GM10248 (cell line): ENCODE results near the gene SCN5A.

Experiments used
- CTCF ChIA-PET: fragments of 300-600 bp; sonication (Branson Sonifier 250); formaldehyde crosslinking; extraction: SDS; loops from one replicate; lab custom pipeline; 2021; ENCODE audit warnings: antibody characterized with exemption; lab: Yijun Ruan, JAX
- POLR2A ChIA-PET: fragments of 350-650 bp; sonication (Branson Sonifier 250); formaldehyde crosslinking; extraction: SDS; loops from one replicate; lab custom pipeline; 2020; ENCODE audit warnings: antibody characterized with exemption; lab: Yijun Ruan, JAX
- DNase-seq: peaks from one replicate; pipeline ENCODE4 v3.0.0; 2012; ENCODE audit errors: extremely low spot score
- CTCF ChIP-seq: IDR thresholded peaks from 2 replicates; pipeline ENCODE4 v1.5.1; 2012; ENCODE audit warnings: mild to moderate bottlenecking, low read depth; ENCODE audit errors: extremely low read depth, missing control alignments, control extremely low read depth

SCN5A gene

DNA sequence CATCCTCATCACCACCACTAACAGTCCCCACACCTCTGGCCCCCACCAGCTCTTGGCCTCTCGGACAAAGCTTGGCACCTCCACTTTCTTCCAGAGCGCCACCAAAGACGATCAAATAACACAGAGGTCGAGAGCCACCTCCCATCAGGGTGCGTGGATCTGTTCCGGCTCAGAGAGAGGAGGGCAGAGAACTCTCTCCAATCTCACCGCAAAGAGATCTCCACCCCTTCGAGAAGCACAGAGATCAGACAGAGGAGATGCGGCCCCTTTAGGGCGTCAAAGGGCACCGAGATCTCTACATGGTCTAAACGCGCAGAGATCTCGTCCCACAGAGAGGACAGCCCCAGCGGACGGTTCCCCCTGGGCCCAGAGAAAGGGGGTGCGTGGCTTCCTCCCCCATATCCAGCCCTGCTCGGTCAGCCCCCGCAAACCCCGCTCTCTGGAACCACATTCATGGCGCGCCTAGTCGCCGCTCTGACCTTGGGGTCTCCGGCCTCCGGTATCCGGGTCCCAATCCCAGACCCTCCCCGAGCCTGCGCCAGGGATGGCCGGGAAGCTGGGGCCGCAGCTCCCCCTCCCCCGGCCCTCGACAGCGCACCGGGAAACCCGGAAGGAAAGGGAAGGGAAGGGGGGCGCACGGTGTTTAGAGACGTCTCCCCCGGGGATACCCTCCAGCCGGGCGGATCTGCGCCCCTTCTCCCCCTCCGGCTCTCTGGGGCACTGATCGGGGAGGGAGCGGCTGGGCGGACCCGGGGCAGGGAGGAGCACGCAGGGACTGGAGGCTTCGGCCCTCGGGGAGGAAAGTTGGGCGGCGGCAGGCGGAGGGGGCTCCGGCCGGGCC, 608 bp downstream of the SCN5A start:
- DNase-seq = peak; percentile 17
- TF ChIP-seq CTCF = no peak
- ChIA-PET CTCF (interaction anchor here (2.7 kb wide), 3 partner anchors 17 to 351 kb away, joined by 9 to 22 read pairs (median 13); no protein-coding TSS in a partner anchor), POLR2A (no interaction called here)

DNA sequence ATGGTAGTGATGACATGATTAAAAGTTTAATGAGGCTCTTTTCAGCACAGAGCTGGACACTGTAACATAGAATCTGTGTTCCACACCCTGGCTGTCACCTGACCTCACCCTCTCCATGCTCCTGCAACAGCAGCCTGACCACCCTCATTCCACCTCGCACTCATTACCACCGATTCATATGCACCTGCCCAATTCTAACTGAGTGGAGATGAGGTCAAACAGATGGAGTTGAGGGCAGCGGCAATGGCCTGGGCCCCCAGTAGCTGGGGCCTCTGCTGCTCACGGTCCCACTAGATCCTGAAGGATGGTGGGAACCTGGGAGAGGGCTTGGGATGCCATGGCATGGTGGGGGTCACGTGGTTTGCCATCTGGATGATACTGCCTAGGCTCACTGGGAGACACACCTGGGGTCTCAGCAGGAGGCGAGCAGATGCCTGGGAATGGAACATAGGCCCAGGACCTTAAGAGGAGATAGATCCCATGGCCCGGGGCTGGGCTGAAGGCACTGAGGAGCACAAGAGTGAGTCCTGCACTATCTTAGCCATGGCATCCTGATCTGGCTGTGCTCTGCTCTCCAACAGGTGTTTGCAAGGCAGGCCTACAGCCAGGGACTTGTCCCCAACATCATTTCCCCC, 1.3 kb downstream of the SCN5A start:
- POLR2A ChIA-PET = no interaction called here
- TF ChIP-seq CTCF = no peak
- CTCF ChIA-PET = interaction anchor here (0.7 to 2.7 kb wide), 6 partner anchors 13 to 382 kb away, joined by 3 to 22 read pairs (median 10); no protein-coding TSS in a partner anchor
- DNase-seq = no peak

DNA sequence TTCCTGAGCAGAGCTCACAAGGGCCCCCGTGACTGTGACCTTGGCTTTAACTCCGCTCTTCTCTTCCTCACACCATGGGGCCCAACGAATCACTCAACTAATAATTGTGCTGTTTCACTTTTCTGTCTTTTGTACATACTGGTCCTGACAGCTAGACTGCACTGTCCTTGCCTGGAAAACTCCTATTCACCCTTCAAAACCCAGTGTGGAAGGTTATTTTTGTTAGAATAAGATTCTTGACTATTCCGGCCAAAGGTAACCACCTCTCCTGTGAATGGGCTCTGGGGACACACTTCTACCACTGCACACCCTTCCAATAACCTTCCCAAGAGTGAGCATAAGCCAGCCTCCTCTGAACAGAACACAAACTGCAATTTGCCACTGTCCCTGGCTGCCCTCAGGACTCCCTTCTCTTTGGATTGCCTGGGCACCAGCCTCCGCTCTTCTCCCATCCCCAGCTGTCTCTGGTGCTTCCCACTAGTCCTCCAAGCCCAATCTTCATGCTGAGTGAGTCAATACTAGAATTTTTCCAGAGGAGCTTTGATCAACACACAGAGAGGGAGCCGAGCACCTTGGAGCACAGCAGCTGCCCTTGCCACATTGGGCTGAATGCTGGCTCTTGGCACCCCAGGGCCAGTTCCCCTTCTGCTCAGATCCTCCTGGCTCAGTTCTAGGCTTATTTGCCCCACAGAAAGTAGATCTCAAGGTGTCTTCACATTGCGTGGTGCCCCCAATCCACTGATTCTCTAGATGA, 2.1 kb downstream of the SCN5A start:
- ChIA-PET POLR2A (no interaction called here), CTCF (interaction anchor here (0.7 to 2.7 kb wide), 19 partner anchors 9 to 640 kb away, joined by 3 to 22 read pairs (median 4); no protein-coding TSS in a partner anchor)
- DNase-seq = no peak
- TF ChIP-seq CTCF = no peak

DNA sequence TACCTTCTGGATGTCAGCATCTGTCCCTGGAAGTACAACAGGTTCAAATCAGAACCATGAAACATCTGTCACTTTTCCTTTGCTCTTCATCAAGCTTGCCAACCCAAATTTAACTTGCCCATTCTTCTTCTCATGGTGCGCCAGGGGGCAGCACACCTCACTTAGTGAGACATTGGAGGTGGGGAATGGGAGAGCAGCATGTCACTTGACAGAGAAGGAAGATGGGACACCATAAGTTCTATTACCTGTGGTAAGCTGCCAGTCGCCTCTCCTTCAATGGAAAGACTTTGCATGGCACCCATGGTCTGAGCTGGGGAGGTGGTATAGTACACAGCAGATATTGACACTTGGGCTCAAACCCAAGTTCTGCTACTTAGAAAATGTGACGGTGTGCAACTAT, 2.9 kb downstream of the SCN5A start:
- CTCF ChIA-PET = interaction anchor here (0.9 to 2.7 kb wide), 18 partner anchors 10 to 641 kb away, joined by 3 to 22 read pairs (median 4); no protein-coding TSS in a partner anchor
- POLR2A ChIA-PET = no interaction called here
- no peak for DNase-seq
- peak; percentile 61 for TF ChIP-seq CTCF

DNA sequence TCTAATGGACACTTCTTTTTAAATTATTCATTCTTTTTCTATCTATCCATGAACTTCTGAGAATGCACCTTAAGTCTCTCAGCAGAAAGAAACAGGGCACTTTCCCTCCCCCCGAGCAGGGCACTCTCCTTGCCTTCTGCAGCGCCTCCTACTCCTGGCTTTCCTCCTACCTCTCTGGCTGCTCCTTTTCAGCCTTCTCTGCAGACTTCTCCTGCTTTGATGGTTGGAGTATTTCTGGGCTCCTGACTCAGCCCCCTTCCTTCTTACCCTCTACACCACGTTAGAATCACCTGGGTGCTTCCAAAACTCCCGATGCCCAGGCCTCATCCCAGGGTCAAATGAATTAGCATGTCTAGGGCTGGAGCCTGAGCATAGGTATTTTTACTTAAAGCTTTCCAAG, 3.4 kb downstream of the SCN5A start:
- no peak for DNase-seq
- POLR2A ChIA-PET = no interaction called here
- no peak for TF ChIP-seq CTCF
- CTCF ChIA-PET = interaction anchor here (1.0 to 2.7 kb wide), 12 partner anchors 9 to 641 kb away, joined by 3 to 22 read pairs (median 4); no protein-coding TSS in a partner anchor

DNA sequence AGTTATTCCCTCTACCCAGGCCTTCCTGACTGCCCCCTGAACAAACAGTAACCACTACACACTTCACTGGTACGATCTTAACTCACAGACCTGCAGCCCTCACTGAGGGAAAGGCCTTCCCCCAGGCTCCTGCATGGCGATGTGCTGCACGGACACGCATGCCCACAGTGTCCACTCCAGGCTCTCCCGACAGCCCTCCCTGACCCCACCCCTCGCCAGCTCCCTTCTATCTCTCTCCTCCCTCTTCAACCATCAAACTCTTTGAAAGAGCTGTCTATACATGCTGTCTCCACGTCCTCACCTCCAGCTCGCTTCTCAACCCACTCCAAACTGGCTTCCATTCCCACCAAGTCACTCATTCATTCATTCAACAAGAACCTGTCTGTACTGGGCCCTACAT, 3.9 kb downstream of the SCN5A start:
- no peak for TF ChIP-seq CTCF
- CTCF ChIA-PET = interaction anchor here (1.0 to 1.5 kb wide), 2 partner anchors 9 to 349 kb away, joined by 3 to 5 read pairs; no protein-coding TSS in a partner anchor
- POLR2A ChIA-PET = interaction anchor here (0.6 kb wide), 1 partner anchor 28 kb away, joined by 5 read pairs; no protein-coding TSS in a partner anchor
- DNase-seq = no peak
